GM23248 (cell line): Measurements from ENCODE around the gene C16orf78. TPM values are rescaled to one million over a fixed set of nuclear protein-coding genes. Genes with fewer than 3 reads are reported as not detected.

Source experiments
- DNase-seq: peaks from one replicate; pipeline ENCODE4 v3.0.0-alpha.2; 2015
- H2AFZ ChIP-seq: fragments of 200-600 bp; sonication (generic); 2 replicates; pipeline ENCODE4 v1.6.1; 2016; ENCODE audit warnings: antibody characterized with exemption
- H3F3A ChIP-seq: fragments of 200-600 bp; sonication (generic); 2 replicates; pipeline ENCODE4 v1.6.1; 2016; ENCODE audit warnings: mild to moderate bottlenecking, antibody characterized with exemption, mixed run types; ENCODE audit not compliant: insufficient read depth
- H3K27ac ChIP-seq: fragments of 200-600 bp; sonication (generic); 2 replicates; pipeline ENCODE4 v1.5.1; 2016; ENCODE audit warnings: mild to moderate bottlenecking
- H3K27me3 ChIP-seq: fragments of 200-600 bp; sonication (generic); replicated peaks from 2 replicates; pipeline ENCODE4 v1.6.1; 2016; ENCODE audit warnings: mild to moderate bottlenecking; ENCODE audit not compliant: insufficient read depth
- H3K36me3 ChIP-seq: fragments of 200-600 bp; sonication (generic); 2 replicates; pipeline ENCODE4 v1.6.1; 2016; ENCODE audit warnings: low read depth, mild to moderate bottlenecking
- H3K4me1 ChIP-seq: fragments of 200-600 bp; sonication (generic); 2 replicates; pipeline ENCODE4 v1.6.1; 2016; ENCODE audit warnings: mild to moderate bottlenecking; ENCODE audit not compliant: insufficient read depth
- H3K4me2 ChIP-seq: fragments of 200-600 bp; sonication (generic); one replicate; pipeline ENCODE4 v1.6.1; 2016; ENCODE audit warnings: mild to moderate bottlenecking; ENCODE audit not compliant: unreplicated experiment
- H3K4me3 ChIP-seq: fragments of 200-600 bp; sonication (generic); 2 replicates; pipeline ENCODE4 v1.5.1; 2016; ENCODE audit warnings: mild to moderate bottlenecking
- H3K79me2 ChIP-seq: fragments of 200-600 bp; sonication (generic); 2 replicates; pipeline ENCODE4 v1.6.1; 2016; ENCODE audit warnings: mild to moderate bottlenecking; ENCODE audit not compliant: insufficient read depth
- H3K9ac ChIP-seq: fragments of 200-600 bp; sonication (generic); 2 replicates; pipeline ENCODE4 v1.6.1; 2016; ENCODE audit warnings: mild to moderate bottlenecking
- H3K9me2 ChIP-seq: fragments of 200-600 bp; sonication (generic); 2 replicates; pipeline ENCODE4 v1.6.1; 2016; ENCODE audit warnings: mixed run types, mild to moderate bottlenecking, moderate library complexity; ENCODE audit not compliant: insufficient read depth
- H3K9me3 ChIP-seq: fragments of 200-600 bp; sonication (generic); one replicate; pipeline ENCODE4 v1.6.1; 2017; ENCODE audit warnings: low read depth
- H4K20me1 ChIP-seq: fragments of 200-600 bp; sonication (generic); 2 replicates; pipeline ENCODE4 v1.6.0; 2016; ENCODE audit not compliant: insufficient read depth
- EZH2 ChIP-seq: fragments of 200-600 bp; sonication (generic); IDR thresholded peaks from 2 replicates; pipeline ENCODE4 v1.6.1; 2018; ENCODE audit warnings: antibody characterized with exemption, mild to moderate bottlenecking; ENCODE audit not compliant: insufficient read depth, poor library complexity, severe bottlenecking
- EZH2phosphoT487 ChIP-seq: fragments of 200-600 bp; sonication (generic); IDR thresholded peaks from 2 replicates; pipeline ENCODE4 v1.6.1; 2018; ENCODE audit warnings: antibody characterized with exemption, moderate library complexity, mild to moderate bottlenecking, low read depth; ENCODE audit not compliant: insufficient read depth
- WGBS, 2 experiments: methylation state at CpG; one replicate each; pipeline ENCODE4 v1.1.6; 2015 to 2017; ENCODE audit warnings: low lambda C conversion rate in 2 of 2, low coverage in 1 of 2; ENCODE audit errors: missing lambda C conversion rate in 2 of 2; 5-methylcytosine and 5-hydroxymethylcytosine counted together
- in situ Hi-C: fragments of 300-500 bp; cut with MboI; formaldehyde crosslinking; loops from 2 replicates; pipeline ENCODE4 v1.15.0; 2020
- polyA plus RNA-seq: library from polyadenylated mRNA; unstranded; fragments of >200 nt; fragmentation: Nextera tagmentation; extraction: Ambion mirVana; gene quantifications from 2 replicates; pipeline ENCODE4 v1.2.1, GENCODE V29; 2016
- total RNA-seq: library from RNA; depleted of rRNA; stranded (reverse); fragments of >200 nt; shearing (Covaris generic); gene quantifications from 2 replicates; pipeline ENCODE4 v1.2.3, GENCODE V29; 2014

The C16orf78 gene
- total and polyA plus RNA-seq, 2 experiments from 2014 or later = not detected

DNA sequence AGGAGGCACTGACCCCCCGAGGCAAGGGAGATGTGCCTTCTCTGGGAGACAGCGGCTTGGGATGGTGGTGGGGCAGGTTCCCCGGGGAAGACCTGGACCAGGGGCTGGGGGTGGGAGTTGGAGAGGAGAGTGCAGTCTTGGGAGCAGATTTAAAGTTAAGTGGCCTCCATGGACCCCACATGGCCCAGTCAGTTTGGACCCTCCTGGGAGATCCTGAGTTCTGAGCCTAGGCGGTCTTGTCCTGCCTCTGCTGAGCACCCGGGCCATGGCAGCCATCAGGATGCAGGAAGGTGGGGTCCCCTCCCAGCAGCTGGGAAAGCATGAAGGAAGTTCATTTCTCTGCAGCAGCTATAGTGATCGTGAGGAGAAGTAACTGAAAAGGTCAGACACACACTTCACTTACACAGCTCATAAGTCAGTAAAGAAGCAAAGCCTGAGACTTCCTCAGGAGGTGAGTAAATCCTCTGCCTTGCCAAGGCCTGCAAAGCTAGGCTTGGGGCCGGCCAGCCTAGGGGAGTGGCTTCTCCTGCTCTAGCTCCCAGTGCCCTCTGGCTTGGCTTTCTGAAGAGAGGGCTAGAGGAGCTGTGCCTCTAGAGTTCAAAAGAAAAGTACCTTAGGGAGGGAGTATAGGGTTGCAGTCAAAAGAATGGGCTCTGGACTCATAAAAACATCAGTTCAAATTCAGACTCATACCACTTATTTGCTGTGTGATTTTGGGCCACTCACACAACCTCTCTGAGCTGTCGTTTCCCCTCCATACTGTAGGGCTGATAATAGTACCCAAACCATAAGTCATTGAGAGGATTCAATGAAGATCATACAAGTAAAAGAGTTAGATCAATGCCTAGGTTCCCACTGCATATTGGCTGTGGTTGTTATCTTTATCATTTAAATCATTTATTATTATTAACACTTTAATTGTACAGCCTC lies 31.0 kb upstream of the C16orf78 start:
- Histone ChIP-seq H3K36me3 (no peaks in the 10 kb centered on the region), H3K9me2 (no peaks in the 10 kb centered on the region), H3K27me3 (no peaks in the 10 kb centered on the region), H3K4me2 (no peak overlapping the region), H3K4me3 (no peak overlapping the region), H3K4me1 (no peaks in the 10 kb centered on the region), H3K9ac (no peak overlapping the region), H3K27ac (no peak overlapping the region), H2AFZ (no peak overlapping the region), H3K79me2 (no peaks in the 10 kb centered on the region), H3K9me3 (no peaks in the 10 kb centered on the region), H4K20me1 (no peaks in the 10 kb centered on the region), H3F3A (no peaks in the 10 kb centered on the region)
- no peak for DNase-seq
- TF ChIP-seq EZH2phosphoT487 = no peak
- no peak for TF ChIP-seq EZH2
- in situ Hi-C loops = no loop called here
- 16 to 25% methylated on average over 8 of the region's 8 CpGs for WGBS, 2 experiments

DNA sequence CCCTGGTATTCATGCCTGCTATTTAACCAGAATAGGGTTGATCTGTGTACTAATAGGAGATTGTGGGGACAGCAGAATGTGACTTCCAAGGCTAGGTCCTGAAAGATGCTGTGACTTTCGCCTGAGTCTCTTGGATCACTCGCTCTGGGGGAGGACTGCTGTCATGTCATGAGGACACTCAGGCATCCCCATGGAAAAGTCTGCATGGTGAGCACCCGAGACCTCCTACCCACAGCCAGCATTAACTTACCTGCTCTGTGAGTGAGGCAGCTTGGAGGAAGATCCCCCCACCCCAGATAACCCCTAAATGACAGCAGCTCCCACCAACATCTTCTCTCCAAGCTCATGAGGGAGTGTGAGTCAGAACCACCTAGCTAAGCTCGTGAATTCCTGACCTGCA lies 30.3 kb upstream of the C16orf78 start:
- Histone ChIP-seq H2AFZ (no peak overlapping the region), H3K79me2 (no peaks in the 10 kb centered on the region), H3K4me2 (no peak overlapping the region), H3K9ac (no peak overlapping the region), H3K27me3 (no peaks in the 10 kb centered on the region), H3K4me3 (no peak overlapping the region), H3K4me1 (no peaks in the 10 kb centered on the region), H4K20me1 (no peaks in the 10 kb centered on the region), H3K9me2 (no peaks in the 10 kb centered on the region), H3K27ac (no peak overlapping the region), H3F3A (no peaks in the 10 kb centered on the region), H3K36me3 (no peaks in the 10 kb centered on the region), H3K9me3 (no peaks in the 10 kb centered on the region)
- DNase-seq = no peak
- TF ChIP-seq EZH2phosphoT487 (no peak), EZH2 (no peak)
- 15 to 23% methylated on average over 4 of the region's 4 CpGs for WGBS, 2 experiments
- in situ Hi-C loops = no loop called here

DNA sequence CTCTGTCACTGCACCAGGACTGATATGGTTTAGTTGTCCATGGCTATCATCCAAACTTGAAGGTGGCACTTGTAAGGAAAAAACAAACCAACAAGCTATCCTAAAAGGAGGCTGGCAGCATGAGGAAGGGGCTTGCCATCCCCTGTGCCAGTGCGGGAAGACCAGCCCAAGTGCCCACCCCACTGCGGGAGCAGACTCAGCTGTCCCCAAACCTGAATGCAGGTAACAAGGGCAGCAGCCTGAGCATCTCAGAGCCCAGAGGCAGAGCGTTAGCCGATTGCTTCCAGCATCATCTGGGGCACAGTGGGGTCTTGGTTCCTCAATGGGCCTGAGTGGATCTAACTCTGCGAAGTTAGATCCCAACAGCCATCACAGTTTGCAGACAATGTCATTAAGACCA lies 29.2 kb upstream of the C16orf78 start:
- in situ Hi-C loops = no loop called here
- 8 to 19% methylated on average over 5 of the region's 5 CpGs for WGBS, 2 experiments
- Histone ChIP-seq H3K9me3 (no peaks in the 10 kb centered on the region), H3K9me2 (no peaks in the 10 kb centered on the region), H3K4me2 (no peak overlapping the region), H3K9ac (no peak overlapping the region), H3K36me3 (no peaks in the 10 kb centered on the region), H4K20me1 (no peaks in the 10 kb centered on the region), H3K27ac (no peak overlapping the region), H3K4me3 (no peak overlapping the region), H3K27me3 (no peaks in the 10 kb centered on the region), H3K4me1 (no peaks in the 10 kb centered on the region), H2AFZ (no peak overlapping the region), H3K79me2 (no peaks in the 10 kb centered on the region), H3F3A (no peaks in the 10 kb centered on the region)
- TF ChIP-seq EZH2phosphoT487 (no peak), EZH2 (no peak)
- DNase-seq = no peak

DNA sequence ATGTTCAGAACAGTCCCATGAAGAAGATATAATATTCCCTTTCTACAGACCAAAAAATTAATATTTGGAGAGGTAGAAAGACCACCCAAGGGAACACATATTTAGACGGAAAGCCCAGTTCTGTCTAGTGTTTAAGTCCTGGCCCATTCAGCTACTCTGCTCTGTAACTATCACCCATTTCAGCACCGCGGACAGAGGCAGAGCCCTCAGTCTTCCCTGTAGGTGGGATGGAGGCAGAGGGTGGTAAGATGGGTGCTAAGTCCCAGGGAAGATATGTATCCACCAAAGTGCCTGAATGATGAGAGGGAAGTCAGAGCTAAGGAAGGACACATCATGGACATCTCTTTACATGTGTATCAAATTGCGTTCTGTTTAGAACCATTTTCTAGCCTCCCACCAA lies 27.8 kb upstream of the C16orf78 start:
- in situ Hi-C loops = no loop called here

More for the DNA sequence above, 27.8 kb upstream of the C16orf78 start:
- Histone ChIP-seq H3K4me1 (no peaks in the 10 kb centered on the region), H3K4me3 (no peak overlapping the region), H4K20me1 (no peaks in the 10 kb centered on the region), H3K27ac (no peak overlapping the region), H3K9ac (no peak overlapping the region), H3K4me2 (no peak overlapping the region), H3K9me3 (no peaks in the 10 kb centered on the region), H3K27me3 (no peaks in the 10 kb centered on the region), H2AFZ (no peak overlapping the region), H3K36me3 (no peaks in the 10 kb centered on the region), H3F3A (no peaks in the 10 kb centered on the region), H3K9me2 (no peaks in the 10 kb centered on the region), H3K79me2 (no peaks in the 10 kb centered on the region)
- 13 to 21% methylated on average over 4 of the region's 4 CpGs for WGBS, 2 experiments
- DNase-seq = peak; percentile 13
- no peak for TF ChIP-seq EZH2
- no peak for TF ChIP-seq EZH2phosphoT487
